HG03159 (cell line): ENCODE data around the gene LRP1.

Source experiments
- ATAC-seq: cut with Tn5 transposase; IDR thresholded peaks from one replicate; pipeline ENCODE4 v1.9.1; 2021; ENCODE audit warnings: mild to moderate bottlenecking, moderate library complexity; ENCODE audit not compliant: unreplicated experiment

The LRP1 gene

GRCh38 chr12:57220770-57221168 is 92.5 kb downstream of the LRP1 start:
- ATAC-seq: no peak

- no peak for ATAC-seq
Observed at GRCh38 chr12:57221169-57221917, 93.1 kb downstream of the LRP1 start.

- ATAC-seq: no peak
Observed at GRCh38 chr12:57222286-57223190, 94.3 kb downstream of the LRP1 start.

- no peak for ATAC-seq
Observed at GRCh38 chr12:57223191-57224165, 95.2 kb downstream of the LRP1 start.

GRCh38 chr12:57224278-57224972 is 96.1 kb downstream of the LRP1 start:
- ATAC-seq: no peak

- no peak for ATAC-seq
Observed at GRCh38 chr12:57224973-57225679, 96.8 kb downstream of the LRP1 start.

- ATAC-seq: no peak
Observed at GRCh38 chr12:57225680-57226210, 97.5 kb downstream of the LRP1 start.

GRCh38 chr12:57226588-57227314 is 98.5 kb downstream of the LRP1 start:
- ATAC-seq: no peak

GRCh38 chr12:57227315-57228115 is 99.2 kb downstream of the LRP1 start:
- ATAC-seq: no peak

- ATAC-seq: no peak
Observed at GRCh38 chr12:57229046-57229633, 100.9 kb downstream of the LRP1 start.

- peak; percentile 64 for ATAC-seq
Observed at GRCh38 chr12:57229634-57230380, 101.5 kb downstream of the LRP1 start, which contains the start of gene SHMT2. Gene SHMT2, plus strand, starts transcription at chr12:57229711. Its CDS starts 68 bp downstream, at chr12:57229779.

GRCh38 chr12:57230381-57231155 is 102.3 kb downstream of the LRP1 start:
- no peak for ATAC-seq

GRCh38 chr12:57231276-57232021 is 103.2 kb downstream of the LRP1 start:
- ATAC-seq: no peak

GRCh38 chr12:57232156-57232756 is 104.0 kb downstream of the LRP1 start:
- no peak for ATAC-seq
